CD4-positive, alpha-beta T cell treated with Interleukin-10 for 1 hour (primary cell): ENCODE measurements around the gene PLXNC1.

Experiments used
- DNase-seq: peaks from one replicate; pipeline ENCODE4 v3.0.0-alpha.2; 2020

Gene PLXNC1

DNA sequence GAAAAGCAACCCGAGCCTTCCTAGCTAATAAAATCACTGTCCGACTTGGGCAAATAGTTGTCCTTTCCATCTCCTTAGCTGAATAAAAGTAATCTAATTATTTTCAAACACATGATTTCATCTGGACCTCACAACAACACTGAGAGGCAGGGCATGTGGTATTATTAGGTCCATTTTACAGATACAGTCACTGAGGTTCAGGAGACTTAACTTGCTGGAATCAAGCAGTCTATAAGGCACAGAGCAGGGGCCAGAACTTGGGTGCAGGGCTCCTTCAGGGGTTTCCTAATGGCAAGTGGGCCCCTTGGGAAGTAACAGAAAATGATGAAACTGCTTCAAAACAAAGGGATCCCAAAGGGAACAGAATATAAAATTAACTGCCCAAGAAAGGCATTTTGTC, 15.5 kb downstream of the PLXNC1 start:
- DNase-seq = no peak

DNA sequence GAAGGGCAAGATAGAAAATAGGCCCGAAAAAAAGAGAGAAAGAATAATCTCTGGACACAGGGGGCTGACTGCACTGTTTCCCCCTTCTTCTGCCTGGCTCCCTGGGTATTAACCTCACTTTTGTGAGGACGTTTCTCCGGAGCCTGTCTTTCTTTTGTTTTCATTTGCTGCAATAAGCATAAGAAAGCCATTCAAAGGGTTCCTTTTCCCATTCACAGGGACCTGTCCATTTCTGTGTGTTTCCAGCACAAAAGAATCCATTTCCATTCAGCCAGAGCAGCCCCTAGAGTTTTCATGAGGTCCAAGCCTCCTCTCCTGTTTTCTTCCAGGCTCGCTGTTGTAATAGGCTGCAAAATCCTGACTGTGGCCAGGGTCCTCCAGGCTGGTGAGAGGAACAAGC, 16.8 kb downstream of the PLXNC1 start:
- DNase-seq = no peak

DNA sequence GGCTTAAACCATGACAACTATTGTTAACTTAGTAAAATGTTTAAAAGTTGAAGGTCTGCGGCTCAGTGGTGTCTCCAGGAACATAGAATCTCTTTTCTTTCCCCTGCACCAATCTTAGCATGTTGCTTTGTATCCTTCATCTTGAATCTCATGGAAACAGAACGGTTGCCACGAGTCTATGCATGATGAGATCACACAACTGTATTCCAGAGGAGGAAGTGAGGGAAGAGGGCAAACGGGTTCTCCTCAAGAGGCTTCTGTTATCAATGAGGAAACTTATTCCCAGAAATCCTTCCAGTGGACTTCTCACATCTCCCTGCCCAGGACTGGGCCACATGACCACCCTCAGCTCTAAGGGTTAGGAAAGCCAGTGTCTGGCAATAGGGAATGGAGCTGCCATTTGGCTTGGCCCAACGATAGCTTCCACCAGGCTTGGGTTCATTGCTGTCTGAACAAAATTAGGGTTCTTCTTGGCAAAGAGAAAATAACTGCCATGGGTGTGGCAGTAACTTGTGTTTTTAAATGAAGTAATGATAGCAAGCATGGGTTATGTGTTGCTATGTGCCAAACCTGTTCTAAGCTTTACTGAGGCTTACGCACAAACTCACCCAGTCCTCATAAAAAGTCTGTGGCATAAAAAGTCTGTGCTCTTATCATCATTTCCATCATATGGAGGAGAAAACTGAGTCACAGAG, 17.4 kb downstream of the PLXNC1 start:
- no peak for DNase-seq

DNA sequence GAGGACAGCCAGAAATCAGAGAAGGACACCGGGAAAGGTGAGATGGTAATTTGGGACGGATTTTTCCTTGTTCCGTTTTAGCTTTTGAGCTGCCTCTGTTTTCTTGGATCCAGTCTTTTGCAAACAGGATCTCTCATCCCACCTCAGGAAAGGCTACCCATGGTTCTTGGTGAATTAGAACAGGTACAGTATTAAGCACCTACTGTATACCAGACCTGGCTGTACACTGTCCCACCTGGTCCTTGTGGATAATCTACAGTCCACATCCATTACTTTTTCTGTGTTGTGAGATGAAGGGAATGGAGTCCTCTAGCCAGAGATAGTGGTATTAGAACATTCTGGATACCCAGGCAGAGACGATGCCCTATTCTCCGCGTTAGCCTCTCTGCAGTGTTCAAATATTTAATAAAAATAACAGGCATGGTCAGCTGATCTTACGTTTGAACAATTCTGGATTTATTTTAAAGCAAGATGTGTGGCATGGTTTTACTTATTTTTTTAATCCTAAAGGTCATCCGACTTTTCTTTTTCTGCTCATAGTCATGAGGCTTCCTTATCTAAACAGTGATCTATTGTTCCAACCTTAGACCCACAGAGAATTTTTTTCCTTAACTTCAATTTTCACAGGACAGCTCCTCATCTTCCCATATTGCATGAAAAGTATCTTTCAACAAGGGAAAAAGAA, 18.8 kb downstream of the PLXNC1 start:
- no peak for DNase-seq

DNA sequence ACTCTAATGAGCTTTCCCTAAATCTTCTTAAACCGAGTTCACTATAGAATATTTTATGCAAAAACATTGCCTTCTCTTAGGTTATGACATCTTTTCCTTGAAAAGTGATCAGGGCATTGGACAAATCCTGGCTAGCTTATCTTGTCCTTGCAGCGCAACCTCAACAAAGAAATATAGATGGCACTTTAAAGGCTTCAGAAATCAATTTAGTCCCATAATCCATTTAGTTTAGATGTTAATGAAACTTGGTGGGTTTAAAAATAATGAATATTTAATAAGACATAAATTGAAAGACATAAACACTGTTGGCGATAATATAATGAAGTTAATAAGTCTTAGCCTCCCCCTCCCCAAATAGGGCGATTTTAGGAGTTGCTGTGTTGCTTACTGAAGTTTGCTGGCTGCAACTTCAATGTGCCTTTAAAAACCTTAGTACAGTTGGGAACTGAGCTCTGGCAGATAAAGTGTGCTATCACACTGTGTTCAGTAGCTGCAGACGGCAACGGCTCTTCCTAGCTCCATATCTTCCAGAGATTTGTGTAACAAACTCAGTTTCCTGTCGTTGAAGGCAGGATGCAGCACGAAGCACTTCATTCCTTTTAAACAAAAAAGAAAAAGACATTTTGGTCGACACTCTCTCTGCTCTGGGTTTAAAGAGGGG, 19.5 kb downstream of the PLXNC1 start:
- no peak for DNase-seq

DNA sequence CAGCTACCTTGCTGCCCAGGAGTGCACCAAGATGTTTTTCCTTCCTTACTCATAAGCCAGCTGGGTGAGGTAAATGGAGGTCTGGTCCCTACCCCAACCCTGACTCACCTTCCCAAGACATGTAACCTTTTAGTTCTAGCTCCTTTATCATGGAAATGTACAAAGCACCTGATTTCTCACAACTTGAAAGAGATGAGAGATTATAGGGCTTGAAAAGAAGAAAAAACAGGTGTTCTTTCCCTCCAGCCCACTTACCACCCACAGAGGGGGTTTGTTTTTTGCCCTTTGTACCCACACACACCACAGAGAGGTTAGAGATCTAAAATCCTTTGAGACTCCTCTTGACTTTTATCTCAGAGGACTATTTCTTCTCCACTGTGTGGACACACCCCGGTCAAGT, 21.1 kb downstream of the PLXNC1 start:
- no peak for DNase-seq

DNA sequence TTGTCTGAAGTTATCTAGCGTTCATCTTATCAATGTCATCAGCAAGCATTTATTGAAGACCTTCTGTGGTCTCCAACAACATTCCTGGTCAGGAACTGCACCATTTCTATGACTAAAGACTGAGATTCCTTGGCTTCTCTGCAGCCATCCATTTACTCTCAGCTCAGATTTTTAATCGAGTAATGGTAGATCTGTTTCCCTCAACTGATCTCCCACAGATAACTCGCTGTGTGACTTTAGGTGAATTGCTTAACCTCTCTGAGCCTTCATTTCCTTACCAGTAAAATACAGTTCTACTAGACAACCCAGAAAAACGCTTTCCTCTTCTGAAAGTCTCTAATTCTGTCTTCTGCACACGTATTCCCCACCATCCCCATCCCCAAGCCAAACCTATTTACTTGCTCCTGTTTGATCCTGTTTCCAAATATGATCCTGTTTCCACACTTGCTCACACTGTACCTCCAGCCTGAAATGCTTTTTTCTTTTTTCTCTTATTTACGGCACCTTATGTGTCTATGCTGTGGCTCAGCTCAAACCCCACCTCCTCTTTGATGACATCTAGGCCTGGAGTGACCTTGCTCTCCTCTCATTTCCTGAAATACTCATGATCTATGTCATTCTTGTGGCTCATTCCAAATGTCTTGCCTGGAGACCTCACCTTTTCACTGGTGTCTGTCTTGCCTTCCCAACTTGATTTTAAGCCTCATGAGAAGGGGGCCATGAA, 21.8 kb downstream of the PLXNC1 start:
- no peak for DNase-seq

DNA sequence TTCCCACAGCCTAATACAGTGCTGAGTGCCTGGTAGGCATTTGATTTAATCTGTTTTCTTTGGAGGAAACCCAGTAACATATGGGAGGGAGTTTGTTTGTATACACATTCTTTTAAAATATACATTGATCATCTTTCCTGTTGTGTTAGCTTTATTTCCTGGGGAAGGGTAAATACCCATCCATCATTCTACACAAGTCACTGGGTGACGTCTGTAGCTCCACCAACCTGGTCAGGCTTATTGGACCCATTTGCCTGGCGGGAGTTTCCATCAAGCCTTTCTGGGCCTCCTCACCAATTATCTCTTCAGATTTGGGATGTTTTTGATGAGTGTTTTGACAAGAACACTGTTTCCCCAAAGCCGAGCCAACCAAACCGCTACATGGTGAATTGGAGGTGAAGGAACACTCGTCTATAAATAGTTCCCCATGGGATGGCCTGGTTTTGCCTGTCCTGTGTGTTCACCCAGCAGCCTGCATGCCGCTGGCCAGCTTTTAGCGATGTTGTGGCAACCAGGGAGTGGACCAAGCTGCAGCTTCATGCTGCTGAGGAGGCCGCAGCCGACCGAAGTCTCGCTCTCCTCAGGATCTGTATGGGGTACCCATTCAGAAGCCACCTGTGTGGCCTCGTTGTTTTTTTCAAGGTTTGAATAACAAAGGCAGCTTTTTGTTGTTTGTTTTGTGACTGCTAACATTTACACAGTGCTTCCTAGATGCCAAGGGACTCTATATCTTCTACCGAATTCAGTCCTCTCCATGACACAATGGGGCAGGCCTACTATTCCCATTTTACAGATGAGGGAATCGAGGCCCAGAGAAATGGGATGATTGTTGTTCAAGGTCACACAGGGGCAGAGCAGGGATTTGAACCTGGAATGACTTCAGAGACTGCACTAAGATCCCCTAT, 22.6 kb downstream of the PLXNC1 start:
- DNase-seq = no peak

DNA sequence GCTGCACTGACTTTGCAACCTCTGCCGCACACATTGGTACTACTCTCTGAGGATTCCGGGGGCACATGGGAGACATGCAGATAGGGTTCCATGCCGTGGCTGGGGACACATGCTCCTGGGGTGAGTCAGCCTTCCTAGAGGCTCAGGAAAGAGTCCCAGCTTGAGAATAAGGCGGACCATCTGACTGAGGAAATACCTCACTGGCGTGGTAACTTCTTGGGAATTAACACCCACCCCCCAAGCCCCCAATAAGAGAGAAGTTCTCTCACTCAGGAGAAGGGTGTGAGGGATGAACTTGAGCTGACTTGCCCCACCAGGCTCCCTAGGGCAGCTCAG, 23.2 kb downstream of the PLXNC1 start:
- no peak for DNase-seq

DNA sequence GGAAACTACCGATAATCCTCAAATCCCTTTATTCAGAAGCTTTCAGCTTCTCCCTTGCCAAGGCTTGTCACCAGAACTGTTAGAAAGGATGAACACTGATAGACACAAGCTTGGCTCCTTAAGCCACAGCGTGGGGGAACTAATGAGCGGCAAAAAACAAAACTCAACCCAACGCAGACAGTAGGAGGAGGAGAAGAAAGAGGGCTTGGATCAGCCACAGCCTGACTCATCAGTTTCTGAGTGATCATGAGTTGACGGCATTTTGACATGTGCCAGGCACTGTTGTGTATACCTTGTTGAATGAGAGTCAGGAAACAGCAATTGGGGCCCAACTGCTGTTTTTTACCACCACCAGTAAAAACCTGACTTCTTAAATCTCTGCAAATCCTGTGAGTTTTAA, 23.7 kb downstream of the PLXNC1 start:
- no peak for DNase-seq

DNA sequence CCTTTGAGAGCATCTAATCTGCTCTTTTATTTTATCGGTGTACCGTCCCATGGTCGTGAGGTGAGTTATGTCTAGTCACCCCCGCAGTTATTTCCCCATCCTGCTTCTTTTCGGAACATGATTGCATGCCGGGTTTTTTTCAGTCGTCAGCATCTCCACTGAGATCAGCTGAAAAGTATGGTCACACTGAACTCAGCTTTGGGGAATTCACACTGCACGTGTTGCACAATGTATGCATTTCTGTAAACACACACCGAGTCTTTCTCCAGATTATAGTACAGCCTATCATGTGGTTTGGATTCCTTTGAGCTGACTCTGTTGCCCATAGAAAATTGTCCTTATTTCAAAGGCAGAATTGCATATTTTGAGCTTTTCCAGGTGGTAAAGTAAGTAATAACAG, 24.6 kb downstream of the PLXNC1 start:
- peak; percentile 15 for DNase-seq

DNA sequence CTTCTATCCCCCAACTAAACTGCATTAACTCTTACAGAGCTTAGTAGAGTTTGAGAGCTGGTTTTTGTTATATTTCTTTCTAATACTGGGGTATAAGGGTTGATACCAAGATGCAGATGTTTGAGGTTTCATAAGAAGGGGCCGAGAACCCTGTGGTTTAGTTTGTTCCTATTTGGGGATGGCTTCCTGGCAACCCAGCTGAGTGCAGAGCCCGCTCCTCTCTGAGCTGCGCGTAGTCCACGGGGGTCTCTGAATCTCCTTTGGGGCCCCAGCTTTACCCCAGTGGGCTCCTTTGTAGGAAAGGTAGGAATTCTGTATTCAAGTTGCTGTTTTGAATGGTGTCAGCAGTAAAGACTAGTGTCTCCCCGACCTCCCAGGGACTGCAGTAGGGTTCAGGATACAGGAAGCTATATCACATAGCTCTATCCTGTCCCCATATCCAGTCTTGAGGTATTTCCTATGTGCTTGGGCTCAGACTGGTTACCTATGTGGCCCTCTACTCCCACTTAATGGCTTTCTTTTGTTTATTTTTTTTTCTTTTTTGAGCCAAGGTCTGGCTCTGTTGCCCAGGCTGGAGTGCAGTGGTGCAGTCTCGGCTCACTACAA, 25.4 kb downstream of the PLXNC1 start:
- no peak for DNase-seq

DNA sequence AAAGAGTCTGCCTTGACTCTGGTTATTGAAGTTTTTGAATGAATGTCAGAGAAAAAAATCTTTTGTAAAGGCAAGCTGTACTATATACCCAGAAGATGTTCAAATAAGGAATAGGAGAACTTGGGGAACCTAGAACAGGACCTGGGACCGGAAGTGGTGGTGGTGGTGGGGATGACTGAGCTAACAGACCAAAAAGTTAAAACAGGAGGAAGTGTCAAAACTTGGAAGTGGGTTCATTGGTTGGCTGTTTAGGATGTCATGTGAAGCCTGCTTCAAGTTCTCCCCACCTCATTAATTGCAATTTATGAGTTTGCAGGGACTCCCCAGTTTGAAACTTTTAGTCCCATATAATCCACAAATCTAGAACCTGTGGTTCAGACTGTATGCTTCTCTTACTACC, 26.2 kb downstream of the PLXNC1 start:
- DNase-seq = peak; percentile 32

DNA sequence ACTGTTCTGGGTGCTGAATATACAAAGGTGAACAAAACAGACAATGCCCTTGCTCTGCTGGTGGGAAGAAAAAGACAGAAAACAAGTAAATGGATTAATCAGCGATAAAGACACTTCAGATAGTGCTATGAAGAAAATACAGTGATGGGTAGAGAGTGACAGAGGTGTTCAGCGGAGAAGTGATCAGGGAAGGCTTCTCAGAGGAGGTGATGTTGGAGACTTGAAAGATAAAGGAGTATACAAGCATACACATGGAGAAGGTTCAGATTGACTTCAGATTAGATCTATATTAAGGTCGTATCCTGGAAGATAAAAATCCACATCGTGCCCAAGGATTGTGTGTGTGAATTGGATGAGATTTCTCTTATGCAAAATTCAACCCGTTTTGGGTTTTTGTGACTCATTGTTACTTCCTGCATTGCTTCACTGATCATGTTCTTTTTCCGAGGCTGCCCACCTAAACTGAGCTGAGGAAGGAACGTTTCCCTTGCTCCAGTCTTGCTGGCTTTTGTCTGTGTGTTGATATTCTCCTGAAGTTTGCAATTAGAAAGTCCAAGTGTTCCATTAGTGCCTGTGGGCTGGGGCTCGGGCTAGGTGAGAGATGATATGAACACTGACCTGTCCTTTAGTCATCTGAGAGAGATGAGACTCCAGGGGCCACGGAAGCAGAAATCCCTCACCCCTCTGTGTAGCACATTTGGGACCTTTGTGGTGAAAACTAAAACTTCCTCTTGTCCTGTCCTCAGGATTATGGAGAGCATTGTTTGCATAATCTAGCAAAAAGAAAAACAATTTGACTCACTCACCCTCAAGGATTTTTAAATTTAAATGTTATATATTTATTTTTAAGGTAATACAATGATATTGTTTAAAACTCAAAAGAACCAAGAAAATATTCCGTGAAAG, 27.6 kb downstream of the PLXNC1 start:
- DNase-seq = no peak

DNA sequence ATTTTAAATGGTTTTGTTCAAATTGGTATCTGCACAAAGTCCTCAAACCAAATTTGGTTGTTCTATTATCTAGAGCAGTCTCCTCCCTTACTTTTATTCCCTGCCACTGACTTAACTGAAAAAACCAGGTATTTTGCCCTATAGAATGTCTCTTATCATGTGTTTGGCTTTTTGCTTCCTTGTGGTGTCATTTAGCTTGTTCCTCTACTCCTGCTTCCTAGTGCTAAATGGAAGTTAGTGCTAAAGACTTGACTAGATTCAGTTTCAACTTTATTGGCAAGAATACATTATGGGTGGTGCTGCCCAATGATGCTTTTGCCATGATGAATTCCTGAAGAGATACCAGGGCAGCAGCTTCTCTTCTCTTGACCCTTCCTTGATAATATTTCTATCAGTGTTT, 29.7 kb downstream of the PLXNC1 start:
- no peak for DNase-seq

DNA sequence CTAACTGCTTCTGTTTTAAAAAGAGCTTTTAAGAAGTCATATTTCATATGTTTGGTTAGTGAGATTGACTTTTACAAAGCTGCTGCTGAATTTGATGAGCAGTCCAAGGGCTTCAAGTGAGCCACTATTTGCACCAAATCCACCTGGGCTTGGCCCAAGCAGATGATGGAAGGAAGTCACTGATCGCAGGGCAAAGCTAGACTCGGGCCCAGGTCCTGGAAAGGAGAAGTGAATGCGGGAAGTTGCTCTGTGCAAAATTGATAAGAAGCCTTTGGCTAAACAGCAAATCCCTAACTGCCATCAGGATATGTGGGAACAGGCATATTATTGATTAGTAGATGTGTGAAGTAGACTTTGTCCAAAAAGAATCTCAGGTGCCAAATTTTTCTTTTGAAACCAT, 30.5 kb downstream of the PLXNC1 start:
- DNase-seq = no peak

DNA sequence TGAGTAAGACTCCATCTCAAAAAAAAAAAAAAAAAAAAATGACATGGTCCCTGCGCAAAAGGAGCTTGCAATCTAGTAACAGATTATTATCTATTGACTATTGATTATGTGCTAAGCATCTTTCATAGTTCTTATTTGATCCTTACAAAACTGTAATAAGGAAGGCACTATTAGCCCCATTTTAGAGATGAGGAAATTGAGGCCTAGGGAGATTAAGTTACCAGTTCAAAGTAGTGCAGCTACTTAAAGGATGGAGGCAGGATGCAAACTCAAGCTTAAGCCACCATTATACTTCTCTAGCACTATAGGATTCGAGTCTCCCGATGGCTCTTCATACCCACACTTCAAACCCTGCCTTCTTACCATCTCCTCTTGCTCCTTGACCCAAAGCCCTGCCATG, 31.3 kb downstream of the PLXNC1 start:
- DNase-seq = no peak

DNA sequence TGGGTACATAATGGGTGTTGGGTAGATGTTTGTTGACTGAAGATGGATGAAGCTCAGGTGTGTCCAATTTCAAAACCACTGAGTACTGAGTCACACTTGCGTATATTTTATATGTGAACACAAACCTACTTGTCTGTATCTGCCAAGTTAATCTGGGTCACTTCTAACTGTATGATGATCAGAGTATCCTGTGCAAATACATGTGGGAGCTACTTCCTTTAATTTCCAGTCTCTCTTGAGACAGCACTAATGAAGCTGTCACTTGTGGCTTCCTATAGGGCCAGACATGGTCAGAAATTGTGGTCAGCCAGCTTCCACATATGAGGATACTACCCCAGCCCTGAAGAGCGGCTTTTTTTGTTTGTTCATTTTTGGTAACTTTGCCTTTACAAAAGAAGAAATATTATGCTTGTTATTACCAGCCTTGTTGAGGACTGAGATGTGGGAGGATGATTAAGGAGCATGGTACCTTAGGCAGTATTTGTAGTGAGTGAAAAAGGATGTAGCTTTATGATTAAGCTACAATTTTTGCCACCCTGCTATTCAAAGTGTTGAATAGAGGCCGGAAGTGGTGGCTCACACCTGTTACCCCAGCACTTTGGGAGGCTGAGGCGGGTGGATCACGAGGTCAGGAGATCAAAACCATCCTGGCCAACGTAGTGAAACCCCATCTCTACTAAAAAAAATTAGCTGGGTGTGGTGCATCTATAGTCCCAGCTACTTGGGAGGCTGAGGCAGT, 32.4 kb downstream of the PLXNC1 start:
- peak; percentile 38 for DNase-seq

DNA sequence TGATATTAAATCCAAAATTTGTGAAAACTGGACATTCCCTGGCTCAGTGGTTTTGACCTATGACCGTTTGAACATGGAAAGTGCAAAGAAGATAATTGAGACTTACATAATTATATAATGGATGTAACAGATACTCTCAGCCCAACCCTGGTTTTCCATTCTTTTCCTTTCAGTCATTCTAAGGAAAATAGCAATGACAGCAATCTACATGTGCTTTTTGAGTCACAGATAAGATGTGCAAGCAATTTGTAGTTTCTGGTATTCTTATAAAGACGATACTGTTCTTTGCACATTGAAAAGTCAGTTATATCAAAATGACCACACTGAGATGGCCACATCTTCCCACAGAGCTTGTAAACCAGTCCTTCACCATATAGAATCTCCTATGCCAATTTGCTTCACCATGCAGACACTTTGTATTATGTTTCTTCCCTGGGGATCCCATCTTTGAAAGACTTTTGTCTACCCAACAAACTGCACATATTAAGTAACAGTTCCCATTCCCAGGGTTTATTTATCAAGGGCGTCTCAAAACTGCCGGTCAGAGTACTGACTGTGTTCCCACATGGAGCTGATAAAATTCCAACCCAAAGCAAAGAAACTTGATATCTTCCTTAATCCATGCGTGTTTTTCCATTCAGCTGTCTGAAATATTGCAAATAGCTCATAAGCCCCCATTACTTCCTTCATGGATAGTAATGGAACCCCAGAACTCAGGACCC, 34.8 kb downstream of the PLXNC1 start:
- no peak for DNase-seq
